ENCODE measurements around the gene MEIKIN. TPM values are rescaled to one million over a fixed set of nuclear protein-coding genes. Genes with fewer than 3 reads are reported as not detected.

The MEIKIN gene
- total and polyA plus RNA-seq, 2 donors (not counting 3 experiments of a cell fraction or from before 2014, with no cell fraction given): not detected

DNA sequence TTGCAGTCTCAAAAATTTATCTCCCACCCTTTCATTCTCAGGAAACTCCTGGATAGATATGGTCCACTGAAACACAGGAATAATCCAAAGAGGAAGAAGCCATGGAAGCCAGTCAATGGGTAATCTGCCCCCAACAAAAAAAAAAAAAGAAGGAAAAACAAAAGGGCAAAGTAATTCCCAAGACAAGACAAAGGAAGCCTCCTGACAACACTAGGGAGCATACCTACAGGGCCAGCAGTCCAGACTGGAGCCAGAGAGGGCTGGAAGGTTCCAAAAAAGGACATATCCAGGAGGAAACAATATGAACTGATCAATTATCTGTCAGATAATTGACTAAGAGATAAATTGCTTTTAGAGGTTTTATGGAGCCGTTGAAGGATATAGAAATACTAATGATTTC, 161.6 kb downstream of the MEIKIN start:
- no peaks in the 10 kb centered on the region for H3K27me3 ChIP-seq (ENCODE audit: control insufficient read depth in 2 of 2, insufficient read depth in 2 of 2, low read length in 2 of 2)
- FAIRE-seq (no peak), DNase-seq (ENCODE audit: low read depth, low spot score) (no peak)
- ChIA-PET CTCF (interaction anchor here (1.0 kb wide), 2 partner anchors 11 to 191 kb away, joined by 3 read pairs; no protein-coding TSS in a partner anchor), POLR2A (no interaction called here)
- H3K36me3 ChIP-seq (ENCODE audit: control insufficient read depth in 2 of 2, extremely low read depth in 1 of 2, insufficient read depth in 2 of 2, low read length in 2 of 2): no peaks in the 10 kb centered on the region
- H2AFZ ChIP-seq (ENCODE audit: low read depth, low read length): no peak overlapping the region
- H3K9ac ChIP-seq (replicated peaks; ENCODE audit: extremely low read depth, insufficient read depth, low read length): no peak overlapping the region
- dilution Hi-C loops (cut with MboI; ENCODE audit: extremely low pct_ligation_motif_present, low sequenced_read_pairs): no loop called here
- no peaks in the 10 kb centered on the region for H3K9me3 ChIP-seq (replicated peaks; ENCODE audit: control insufficient read depth, insufficient read depth, low read length)
- no peak for TF ChIP-seq EZH2 (IDR thresholded peaks at IDR 0.05; ENCODE audit: borderline replicate concordance, low read depth, low read length, severe bottlenecking)
- no peak for TF ChIP-seq CTCF (IDR thresholded peaks at IDR 0.05; ENCODE audit: extremely low read depth in 1 of 2, insufficient read depth in 1 of 2, low read depth in 1 of 2, low read length in 2 of 2)
- TF ChIP-seq JUN (IDR thresholded peaks at IDR 0.05; ENCODE audit: borderline replicate concordance, insufficient read depth, insufficient read length, low read depth): no peak
- no peak for TF ChIP-seq GATA2 (IDR thresholded peaks at IDR 0.05; ENCODE audit: insufficient read depth, insufficient read length, low read depth, low read length)
- TF ChIP-seq POLR2AphosphoS5 (IDR thresholded peaks at IDR 0.05; ENCODE audit: insufficient read depth, low read depth, low read length): no peak
- TF ChIP-seq MYC (IDR thresholded peaks at IDR 0.05; ENCODE audit: low read depth, low read length): no peak
- TF ChIP-seq POLR2A (IDR thresholded peaks at IDR 0.05; ENCODE audit: low read depth, low read length): no peak
- TF ChIP-seq MAX (IDR thresholded peaks at IDR 0.05; ENCODE audit: insufficient read depth, insufficient read length): no peak
- TF ChIP-seq FOS (IDR thresholded peaks at IDR 0.05; ENCODE audit: borderline replicate concordance, insufficient read depth, low read length): no peak
- no peak overlapping the region for H3K4me2 ChIP-seq (ENCODE audit: insufficient read depth, low read length)
- H3K27ac ChIP-seq (ENCODE audit: insufficient read depth, low read depth, low read length): no peak overlapping the region
- no peaks in the 10 kb centered on the region for H4K20me1 ChIP-seq (replicated peaks; ENCODE audit: control insufficient read depth, extremely low read depth, insufficient read depth, low read length)
- intact Hi-C loops (cut with micrococcal nuclease): no loop called here
- H3K79me2 ChIP-seq (ENCODE audit: control insufficient read depth, insufficient read depth, low read length): peaks cover 89% of the 10 kb centered on the region
- H3K4me3 ChIP-seq (replicated peaks in 1 of 3; ENCODE audit: insufficient read depth in 1 of 3, low read depth in 1 of 3, low read length in 3 of 3): no peak overlapping the region
- H3K4me1 ChIP-seq (ENCODE audit: control insufficient read depth, extremely low read depth, insufficient read depth, low read length): no peaks in the 10 kb centered on the region
- BruUV-seq (replicated peaks): no TSS peak
- no peaks in the 10 kb centered on the region for H3K9me1 ChIP-seq (replicated peaks; ENCODE audit: control insufficient read depth, extremely low read depth, insufficient read depth, low read length)

All from endothelial cell of umbilical vein (primary cell).